ENCODE measurements around the gene ITGBL1. TPM values are rescaled to one million over a fixed set of nuclear protein-coding genes. Genes with fewer than 3 reads are reported as not detected.

ITGBL1 gene
- total and polyA plus RNA-seq, 2 experiments from 2014 or later = 0.29 TPM; not detected in 1

- TF ChIP-seq ETS1 (IDR thresholded peaks at IDR 0.05) = no peak
- no peak for TF ChIP-seq ZNF114 (CRISPR knock-in tag; IDR thresholded peaks at IDR 0.05)
- TF ChIP-seq STAT1 (IDR thresholded peaks at IDR 0.05; ENCODE audit: unreplicated experiment) = no peak
- no peak for TF ChIP-seq NANOG (IDR thresholded peaks at IDR 0.05; ENCODE audit: borderline replicate concordance)
- TF ChIP-seq EZH2phosphoT487 (IDR thresholded peaks at IDR 0.05; ENCODE audit: unreplicated experiment) = no peak
- TF ChIP-seq JUNB (IDR thresholded peaks at IDR 0.05; ENCODE audit: unreplicated experiment) = no peak
Observed at GRCh38 chr13:101415358-101416174, 36.9 kb upstream of the ITGBL1 start (continued).

- DNase-seq (ENCODE audit: low spot score) (peak; percentile 59), ATAC-seq (peak; percentile 87)
- Histone ChIP-seq H3K27ac (ENCODE audit: low read depth) (no peak within 1 kb of the TSS), H2AFZ (peak within 1 kb of the TSS; percentile 99), H3K9me2 (ENCODE audit: insufficient read depth) (no peaks in the 10 kb centered on the region; the same call in 1 of the 2 replicates), H3F3A (replicated peaks; ENCODE audit: low read depth) (no peaks in the 10 kb centered on the region), H3K4me1 (ENCODE audit: insufficient read depth) (0 out of 2 replicates have a peak, but pooled peaks cover 3% of the 10 kb centered on the region), H4K20me1 (replicated peaks; ENCODE audit: insufficient read depth) (no peaks in the 10 kb centered on the region), H3K36me3 (ENCODE audit: insufficient read depth) (no peaks in the 10 kb centered on the region; the same call in 1 of the 2 replicates), H3K27me3 (ENCODE audit: insufficient read depth) (peaks cover 35% of the 10 kb centered on the region), H3K4me2 (peak within 1 kb of the TSS; percentile 86), H3K79me2 (replicated peaks; ENCODE audit: insufficient read depth) (no peaks in the 10 kb centered on the region), H3K4me3 (peak within 1 kb of the TSS; percentile 77)
- peaks cover 6% of the 10 kb centered on the region; the same call in 2 of the 3 replicates for H3K4me1 Mint-ChIP-seq
- peaks cover 15% of the 10 kb centered on the region for H3K27me3 Mint-ChIP-seq (ENCODE audit: insufficient read depth, low read depth, poor library complexity)
- H3K4me3 Mint-ChIP-seq = peak within 1 kb of the TSS; percentile 82
- TF ChIP-seq EZH2phosphoT487 (IDR thresholded peaks at IDR 0.05; ENCODE audit: unreplicated experiment) = no peak
- TF ChIP-seq NANOG (IDR thresholded peaks at IDR 0.05; ENCODE audit: borderline replicate concordance) = no peak
- peak; percentile 12 for TF ChIP-seq EZH2 (IDR thresholded peaks at IDR 0.05; ENCODE audit: low read depth, unreplicated experiment)
- TF ChIP-seq CREB1 (CRISPR knock-in tag; IDR thresholded peaks at IDR 0.05; ENCODE audit: low read depth) = peak; percentile 66
- no peak for TF ChIP-seq STAT1 (IDR thresholded peaks at IDR 0.05; ENCODE audit: unreplicated experiment)
- no peaks in the 10 kb centered on the region for H3K36me3 Mint-ChIP-seq (ENCODE audit: low read depth)
- H3K9me3 Mint-ChIP-seq = no peaks in the 10 kb centered on the region
- H3K27ac Mint-ChIP-seq = no peak within 1 kb of the TSS
Observed at GRCh38 chr13:101416181-101417042, 36.1 kb upstream of the ITGBL1 start, which contains the start of gene NALCN. Gene NALCN, minus strand, starts transcription at chr13:101416508. Its CDS starts 17,382 bp downstream, at chr13:101399126.

- H3K27me3 Mint-ChIP-seq (ENCODE audit: insufficient read depth, low read depth, poor library complexity) = peaks cover 15% of the 10 kb centered on the region
- peak overlapping the region; percentile 77 for H3K4me3 ChIP-seq
Observed at GRCh38 chr13:101417043-101417406, 35.5 kb upstream of the ITGBL1 start.

More at GRCh38 chr13:101417043-101417406, 35.5 kb upstream of the ITGBL1 start:
- peaks cover 6% of the 10 kb centered on the region; the same call in 2 of the 3 replicates for H3K4me1 Mint-ChIP-seq
- Histone ChIP-seq H4K20me1 (replicated peaks; ENCODE audit: insufficient read depth) (no peaks in the 10 kb centered on the region), H3K4me1 (ENCODE audit: insufficient read depth) (0 out of 2 replicates have a peak, but pooled peaks cover 3% of the 10 kb centered on the region), H2AFZ (peak overlapping the region; percentile 99; the same call in 1 of the 2 replicates), H3K4me2 (peak overlapping the region; percentile 86), H3F3A (replicated peaks; ENCODE audit: low read depth) (no peaks in the 10 kb centered on the region), H3K36me3 (ENCODE audit: insufficient read depth) (no peaks in the 10 kb centered on the region; the same call in 1 of the 2 replicates), H3K27me3 (ENCODE audit: insufficient read depth) (peaks cover 35% of the 10 kb centered on the region), H3K79me2 (replicated peaks; ENCODE audit: insufficient read depth) (no peaks in the 10 kb centered on the region), H3K9me2 (ENCODE audit: insufficient read depth) (no peaks in the 10 kb centered on the region; the same call in 1 of the 2 replicates), H3K27ac (ENCODE audit: low read depth) (no peak overlapping the region)
- no peaks in the 10 kb centered on the region for H3K9me3 Mint-ChIP-seq
- DNase-seq (ENCODE audit: low spot score) (no peak), ATAC-seq (peak; percentile 35)
- no peaks in the 10 kb centered on the region for H3K36me3 Mint-ChIP-seq (ENCODE audit: low read depth)
- peak overlapping the region; percentile 82 for H3K4me3 Mint-ChIP-seq
- no peak for TF ChIP-seq NANOG (IDR thresholded peaks at IDR 0.05; ENCODE audit: borderline replicate concordance)
- no peak overlapping the region for H3K27ac Mint-ChIP-seq

Data from GM23338 (cell line).